Measurements from ENCODE around the gene CWC22.
"Not testable (repeated sequence)": the region's sequence is repeated elsewhere in the genome, so short reads cannot be mapped to it uniquely, and the experiment has no call there.

Gene CWC22

GRCh38 chr2:180006781-180007579 lies at the start of gene CWC22:
Gene CWC22, minus strand, starts transcription at chr2:180007297. Its CDS starts 13,956 bp downstream, at chr2:179993341.
- peak; percentile 97 for DNase-seq

DNA sequence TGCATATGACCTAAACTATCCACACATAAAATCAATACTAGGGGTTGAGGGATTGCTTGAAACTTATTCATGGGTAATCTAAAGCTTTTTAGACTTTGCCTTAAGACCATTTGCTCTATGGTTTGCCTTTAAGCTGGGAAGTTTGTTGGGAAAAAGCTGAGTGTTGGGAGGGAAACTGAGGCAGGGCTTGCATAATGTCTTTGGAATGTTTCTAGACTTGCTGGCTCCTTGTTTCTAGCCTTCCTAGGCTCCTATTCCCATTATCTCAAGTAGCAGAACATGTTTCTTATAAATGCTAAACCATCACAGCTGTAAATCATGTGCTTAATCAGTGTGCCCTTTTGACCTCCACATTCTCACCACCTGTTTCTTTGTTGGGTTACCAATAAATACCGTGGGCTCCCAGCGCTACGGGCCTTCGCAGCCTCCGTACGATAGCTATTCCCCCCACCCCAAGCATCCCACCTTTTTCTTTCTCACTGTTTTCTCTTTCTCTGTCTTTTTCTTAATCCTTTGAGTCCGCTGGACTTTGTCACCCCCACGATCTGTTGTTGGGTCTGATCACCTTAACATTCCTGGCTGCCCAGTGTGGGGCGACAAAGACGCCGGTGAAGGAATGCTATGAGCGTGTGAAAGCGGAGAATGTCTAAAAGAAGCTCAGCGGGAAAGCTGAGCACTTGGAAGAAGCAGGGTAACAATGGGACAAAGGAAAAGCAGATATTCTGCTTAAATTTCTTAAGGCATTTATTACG lies 49.4 kb upstream of the CWC22 start:
- peak; percentile 59 for DNase-seq

DNA sequence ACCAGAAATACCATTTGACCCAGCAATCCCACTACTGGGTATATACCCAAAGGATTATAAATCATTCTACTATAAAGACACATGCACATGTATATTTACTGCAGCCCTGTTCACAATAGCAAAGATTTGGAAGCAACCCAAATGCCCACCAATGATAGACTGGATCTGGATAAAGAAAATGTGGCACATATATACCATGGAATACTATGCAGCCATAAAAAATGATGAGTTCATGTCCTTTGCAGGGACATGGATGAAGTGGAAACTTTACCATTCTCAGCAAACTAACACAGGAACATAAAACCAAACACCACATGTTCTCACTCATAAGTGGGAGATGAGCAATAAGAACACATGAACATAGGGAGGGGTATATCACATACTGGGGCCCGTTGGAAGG lies 47.5 kb upstream of the CWC22 start:
- not testable (repeated sequence) for DNase-seq

DNA sequence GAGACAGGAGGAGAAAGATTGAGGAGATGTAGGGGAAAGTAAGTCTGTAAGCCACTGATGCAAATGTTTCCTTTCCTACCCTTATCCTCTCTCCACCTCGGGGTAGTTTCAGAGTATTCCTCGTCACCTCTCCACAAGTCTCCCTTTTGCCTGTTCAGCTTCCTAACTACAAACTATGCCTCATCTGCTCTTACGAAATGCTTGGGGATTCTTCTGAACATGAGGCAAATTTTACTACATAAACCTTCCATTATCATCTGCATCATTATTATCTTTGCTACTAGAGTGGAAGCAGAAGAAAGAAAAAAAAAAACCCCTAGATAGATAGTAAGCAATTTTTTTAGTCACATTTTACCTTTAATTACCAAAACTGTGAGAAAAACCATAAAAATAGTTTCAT lies 43.1 kb upstream of the CWC22 start:
- DNase-seq: no peak

DNA sequence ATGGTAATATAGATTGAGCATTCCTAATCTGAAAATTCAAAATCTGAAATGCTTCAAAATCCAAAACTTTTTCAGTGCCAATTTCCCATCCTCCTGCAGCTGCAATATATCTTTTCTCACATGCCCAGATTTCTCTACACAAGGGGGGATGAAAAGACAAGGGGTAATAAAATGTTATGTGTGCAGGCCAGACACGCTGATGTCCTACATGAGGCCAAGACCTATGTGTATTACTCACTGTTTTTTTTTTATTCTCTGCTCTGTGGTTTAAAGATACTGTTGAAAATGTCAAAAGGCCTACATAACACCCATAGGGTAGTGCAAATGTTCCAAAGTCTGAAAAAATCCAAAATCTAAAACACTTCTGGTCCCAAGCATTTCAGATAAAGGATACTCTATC lies 41.2 kb upstream of the CWC22 start:
- DNase-seq: no peak

DNA sequence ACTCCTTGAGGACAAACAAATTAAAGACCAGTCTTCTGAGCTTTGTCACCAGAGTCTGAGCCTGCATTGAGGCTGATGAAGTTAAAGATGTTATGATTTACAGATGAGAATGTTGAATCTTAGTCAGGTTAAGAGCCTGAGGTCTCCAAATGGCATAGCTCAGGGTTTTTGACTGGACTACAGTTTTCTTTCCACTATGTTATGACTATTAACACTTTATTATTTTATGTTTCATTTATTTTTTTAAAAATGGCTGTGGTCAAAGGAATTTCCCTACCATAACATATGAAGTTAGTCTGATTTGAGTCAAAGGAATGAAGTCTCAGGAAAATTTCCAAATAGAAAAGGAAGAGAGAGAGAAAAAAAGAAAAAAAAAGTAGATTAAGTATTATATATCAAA lies 39.7 kb upstream of the CWC22 start:
- no peak for DNase-seq

- DNase-seq: no peak
Measured at GRCh38 chr2:180046202-180046601, 39.1 kb upstream of the CWC22 start.

- no peak for DNase-seq
Measured at GRCh38 chr2:180040146-180040925, 33.2 kb upstream of the CWC22 start.

DNA sequence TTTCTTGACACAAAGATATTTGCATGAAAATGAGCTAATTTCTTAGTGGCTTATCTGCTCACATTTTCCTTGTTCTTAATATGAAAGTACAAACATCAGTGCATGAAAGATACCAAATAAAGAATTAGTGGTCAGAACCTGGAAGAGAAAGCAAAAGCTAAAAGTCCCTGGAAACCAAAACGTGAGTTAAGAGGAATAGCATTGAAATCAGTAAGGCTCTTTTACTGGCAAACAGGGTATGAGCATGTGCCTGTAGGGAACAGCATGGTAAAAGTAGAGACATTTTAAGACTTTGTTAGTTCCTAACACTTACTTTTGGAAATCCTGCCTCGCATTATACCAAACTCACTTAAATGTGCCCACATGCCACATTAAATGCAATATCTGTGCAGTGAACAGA lies 31.9 kb upstream of the CWC22 start:
- DNase-seq: no peak

DNA sequence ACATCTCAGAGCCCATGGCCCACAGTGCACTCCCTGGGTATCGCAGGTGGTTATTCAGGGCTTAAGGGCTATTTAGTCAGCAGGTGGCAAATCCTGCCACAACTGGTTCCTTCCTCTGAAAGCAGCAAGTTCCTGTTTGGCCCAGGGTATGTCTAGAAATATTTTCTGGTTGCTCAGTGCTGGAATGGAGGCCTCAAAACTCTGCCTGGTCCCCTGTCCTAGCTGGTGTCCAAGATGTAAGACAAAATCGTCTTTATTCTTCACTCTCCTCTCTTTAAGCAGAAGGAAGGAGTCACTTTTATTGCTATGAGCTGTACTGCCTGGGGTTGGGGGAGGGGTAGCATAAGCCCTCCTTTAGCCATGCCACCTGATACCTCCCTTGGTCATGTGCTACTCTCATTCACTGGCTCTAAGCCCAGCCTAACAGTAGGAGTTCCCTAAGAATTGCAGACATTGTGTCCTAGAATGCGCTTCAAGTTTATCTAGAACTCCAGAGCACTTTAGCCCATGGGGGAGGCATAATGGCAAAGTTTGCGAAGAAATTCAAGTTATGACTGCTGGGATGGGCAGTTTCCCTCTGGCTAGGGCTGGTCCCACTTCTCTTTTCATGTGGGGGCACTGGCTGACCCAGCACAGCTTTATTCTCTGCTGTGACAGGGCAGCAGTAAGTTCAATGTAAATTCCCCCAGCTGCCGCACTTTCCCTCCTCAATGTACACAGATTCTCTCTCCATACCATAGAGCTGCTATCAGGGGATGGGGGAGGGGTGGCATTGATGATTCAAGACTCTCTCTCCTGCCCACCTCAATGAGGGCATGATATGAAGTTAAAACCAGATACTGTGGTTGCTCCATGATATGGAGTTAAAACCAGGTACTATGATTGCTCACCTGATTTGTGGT lies 27.1 kb upstream of the CWC22 start:
- peak; percentile 63 for DNase-seq

GRCh38 chr2:180029575-180029974 lies 22.5 kb upstream of the CWC22 start:
- DNase-seq: no peak

DNA sequence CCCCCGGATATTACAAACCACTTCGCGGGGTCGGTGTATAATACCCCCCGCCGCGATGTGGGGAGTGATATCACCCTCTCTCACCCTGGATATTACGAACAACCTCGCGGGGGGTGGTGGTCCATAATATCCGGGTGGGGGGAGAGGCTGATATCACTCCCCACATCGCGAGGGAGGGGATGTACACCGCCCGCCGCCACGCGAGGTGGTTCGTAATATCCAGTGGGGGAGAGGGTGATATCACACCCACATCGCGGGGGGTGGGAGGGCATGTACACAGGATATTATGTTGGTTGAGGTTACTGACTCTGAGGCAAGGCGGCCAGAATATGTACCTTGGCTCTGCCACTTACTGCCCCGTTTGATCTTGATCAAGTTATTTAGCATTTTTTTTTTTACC lies 14.8 kb upstream of the CWC22 start:
- no peak for DNase-seq

GRCh38 chr2:180017784-180018183 lies 10.7 kb upstream of the CWC22 start:
- no peak for DNase-seq

DNA sequence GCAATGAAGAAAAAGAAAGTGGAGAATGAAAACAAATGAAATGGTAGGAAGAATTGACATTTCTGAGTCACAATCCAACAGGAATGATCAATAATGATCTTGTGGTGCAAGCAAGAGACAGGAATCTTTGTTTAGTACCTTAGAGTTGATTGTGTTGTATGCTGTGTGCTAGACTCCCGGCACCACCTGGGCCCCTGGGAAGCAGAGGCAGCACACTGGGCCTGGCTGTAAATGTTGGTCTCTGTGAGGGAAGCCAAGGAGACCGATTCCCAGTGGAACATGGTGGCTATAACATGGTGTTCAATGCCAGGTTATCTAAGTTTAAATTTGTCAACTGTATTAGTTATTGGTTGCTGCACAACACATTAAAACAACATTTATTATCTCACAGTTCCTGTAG lies 9.8 kb upstream of the CWC22 start:
- no peak for DNase-seq

DNA sequence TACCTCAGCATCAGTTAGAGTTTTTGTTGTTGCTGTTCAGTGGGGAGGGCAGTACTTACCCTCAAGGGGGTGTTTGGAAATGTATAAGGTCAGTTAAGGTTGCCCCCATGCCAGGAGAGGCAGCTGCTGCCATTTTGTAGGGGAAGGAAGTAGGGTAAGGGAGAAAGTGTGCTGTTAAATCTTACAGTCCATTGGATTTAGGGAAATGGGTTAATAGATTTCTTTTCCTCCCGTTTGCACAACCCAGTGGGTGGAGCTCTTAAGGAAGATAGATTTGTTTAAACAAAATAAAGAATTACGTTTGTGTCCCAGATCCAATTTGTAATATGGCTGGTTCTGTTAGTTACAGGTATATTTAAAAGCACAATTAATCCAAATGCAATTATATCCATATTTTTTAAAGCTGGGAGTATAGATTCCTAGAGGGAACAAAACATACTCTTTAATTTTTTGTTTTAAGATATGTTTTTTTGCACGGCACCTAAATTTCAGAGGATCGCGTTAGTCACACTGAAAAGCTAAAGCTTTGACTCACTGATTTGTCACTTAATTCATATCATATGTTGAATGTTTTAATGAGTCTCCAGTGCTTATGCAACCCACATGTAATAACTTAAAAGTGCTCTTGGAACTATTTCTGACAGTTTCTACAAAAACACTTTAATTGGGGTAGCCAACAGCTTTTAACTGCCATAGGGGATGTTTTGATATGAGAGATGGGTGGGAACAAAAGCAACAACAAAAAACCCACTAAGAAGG lies 9.0 kb upstream of the CWC22 start:
- DNase-seq: no peak

DNA sequence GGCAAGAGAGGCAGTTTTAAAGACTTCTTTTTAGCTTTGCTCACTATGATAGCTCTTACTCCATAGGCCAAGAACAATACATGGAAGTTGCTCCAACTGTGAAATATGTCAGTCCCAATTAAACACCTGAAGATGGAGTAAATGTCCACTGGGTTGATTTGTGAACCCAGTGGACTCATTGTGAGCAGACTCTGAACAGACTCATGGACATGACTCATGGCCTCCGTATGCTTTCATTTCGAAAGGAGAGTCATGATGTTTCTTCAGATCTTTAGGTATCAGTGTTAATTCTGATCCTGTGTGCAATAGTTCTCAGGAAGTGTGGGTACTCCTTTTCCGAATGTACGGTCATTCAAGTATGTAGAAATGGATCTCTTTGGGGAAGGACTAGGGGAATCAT lies 5.4 kb upstream of the CWC22 start:
- no peak for DNase-seq

- no peak for DNase-seq
Measured at GRCh38 chr2:180010701-180011100, 3.6 kb upstream of the CWC22 start.

DNA sequence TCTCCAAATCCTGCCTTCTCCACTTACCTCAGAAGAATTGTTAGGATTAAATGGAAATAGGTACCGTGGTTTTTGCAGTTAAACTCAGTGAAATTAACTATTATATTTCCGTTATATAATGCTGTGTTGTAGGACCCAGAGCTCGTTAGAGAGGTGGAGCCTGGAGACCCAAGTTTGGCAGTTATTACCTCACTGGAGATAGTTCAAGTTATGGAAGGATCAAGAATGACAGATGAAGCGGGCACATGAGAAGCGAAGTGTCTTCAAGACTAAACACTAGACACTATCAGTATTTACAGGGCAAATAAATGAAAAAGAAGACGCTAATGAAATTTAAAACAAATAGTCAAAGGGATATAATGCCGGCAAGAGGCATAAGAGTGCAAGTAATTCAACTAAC lies 866 bp downstream of the CWC22 start:
- DNase-seq: no peak

- not testable (repeated sequence) for DNase-seq
Measured at GRCh38 chr2:180005465-180005864, 1.6 kb downstream of the CWC22 start.

DNA sequence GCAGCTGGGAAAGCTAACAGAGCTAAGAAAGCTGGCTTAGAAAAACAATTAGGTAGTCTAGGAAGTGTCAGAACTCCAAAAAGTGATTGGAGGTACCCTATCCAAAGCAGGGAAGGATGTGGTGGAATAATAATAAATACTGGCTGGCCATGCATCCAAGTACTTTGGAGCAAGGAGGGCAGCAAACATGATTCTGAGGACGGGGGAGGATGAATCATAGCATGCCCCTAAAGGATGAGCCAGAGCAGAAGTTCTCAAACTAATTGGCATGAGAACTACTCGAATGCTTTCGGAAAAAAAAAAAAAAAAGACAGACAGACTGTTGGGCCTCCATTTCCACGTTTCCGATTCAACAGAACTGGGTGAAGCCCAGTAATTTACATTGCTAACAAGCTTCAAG lies 2.4 kb downstream of the CWC22 start:
- no peak for DNase-seq

DNA sequence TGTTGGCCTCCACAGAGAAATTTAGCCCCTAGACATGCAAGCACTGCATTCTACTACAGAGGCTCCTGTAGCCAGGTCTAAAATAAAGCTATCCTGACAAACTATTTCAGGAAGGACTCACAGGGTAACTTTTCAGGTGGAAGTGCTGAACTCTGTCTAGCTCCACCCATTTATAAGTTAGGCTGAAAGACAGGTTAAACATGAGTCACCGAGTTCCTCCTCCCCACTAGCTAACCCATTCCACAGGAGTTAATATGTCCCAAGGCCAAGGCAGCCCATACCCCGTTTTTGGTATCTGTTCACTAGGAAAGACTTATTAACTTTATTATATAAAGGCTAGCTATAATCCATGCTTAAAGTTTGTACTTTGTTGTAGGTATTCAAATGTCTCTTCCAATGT lies 3.5 kb downstream of the CWC22 start:
- DNase-seq: no peak

- no peak for DNase-seq
Measured at GRCh38 chr2:180003073-180003472, 4.0 kb downstream of the CWC22 start.
